Endothelial cell of umbilical vein (primary cell): ENCODE results near the gene HAUS5. TPM values are rescaled to one million over a fixed set of nuclear protein-coding genes. Genes with fewer than 3 reads are reported as not detected.
"Not testable (repeated sequence)": the region's sequence is repeated elsewhere in the genome, so short reads cannot be mapped to it uniquely, and the experiment has no call there.

Experiments used
- BruUV-seq: library from RNA; stranded (reverse); fragments of 400-500 nt; replicated peaks from 2 replicates; lab custom pipeline; 2021; lab: Mats Ljungman, UMichigan
- CTCF ChIA-PET: fragments of 300-600, 350-600 bp; sonication (Branson Sonifier 250); formaldehyde crosslinking; loops from one replicate; lab custom pipeline; 2021; ENCODE audit warnings: antibody characterized with exemption, inconsistent platforms; lab: Charles Lee
- POLR2A ChIA-PET: fragments of 300-600, 350-600 bp; sonication (Branson Sonifier 250); formaldehyde crosslinking; loops from one replicate; lab custom pipeline; 2021; ENCODE audit warnings: antibody characterized with exemption, inconsistent platforms; lab: Charles Lee
- DNase-seq: peaks from one replicate; pipeline ENCODE4 v3.0.0-alpha.2; 2011; ENCODE audit warnings: low read depth, low spot score
- FAIRE-seq: peaks from 2 replicates; lab custom pipeline; 2011; peaks lifted over from hg19 to GRCh38; lab: Jason Lieb, UNC
- H2AFZ ChIP-seq: 2 replicates; pipeline ENCODE4 v1.6.0; 2012; ENCODE audit warnings: low read depth, low read length, control low read depth, inconsistent platforms
- H3K27ac ChIP-seq: 2 replicates; pipeline ENCODE4 v1.5.1; 2011; ENCODE audit warnings: low read depth, mild to moderate bottlenecking, control low read depth, low read length, moderate library complexity; ENCODE audit not compliant: insufficient read depth
- H3K27me3 ChIP-seq, 2 experiments: 2 replicates each; pipeline versions ENCODE4 v1.6.0 to v1.6.1; 2011; ENCODE audit warnings: low read length in 2 of 2, mixed read lengths in 1 of 2; ENCODE audit not compliant: control insufficient read depth in 2 of 2, insufficient read depth in 2 of 2
- H3K36me3 ChIP-seq, 2 experiments: 2 replicates in 1 of 2; 3 replicates in 1 of 2; pipeline ENCODE4 v1.5.1; 2011; ENCODE audit warnings: low read length in 2 of 2, mild to moderate bottlenecking in 1 of 2, moderate library complexity in 1 of 2; ENCODE audit not compliant: control insufficient read depth in 2 of 2, insufficient read depth in 2 of 2; ENCODE audit errors: extremely low read depth in 1 of 2
- H3K4me1 ChIP-seq: 3 replicates; pipeline ENCODE4 v1.5.1; 2011; ENCODE audit warnings: mild to moderate bottlenecking, low read length; ENCODE audit not compliant: control insufficient read depth, insufficient read depth; ENCODE audit errors: extremely low read depth
- H3K4me2 ChIP-seq: 2 replicates; pipeline ENCODE4 v1.6.1; 2011; ENCODE audit warnings: low read length, control low read depth, mixed read lengths; ENCODE audit not compliant: insufficient read depth
- H3K4me3 ChIP-seq, 3 experiments: fragments of 200-600 bp in 1 of 3; sonication (generic), shearing (Covaris generic) in 1 of 3; replicated peaks in 1 of 3; 2 replicates each; pipeline ENCODE4 v1.5.1; 2011 to 2016; ENCODE audit warnings: control low read depth in 3 of 3, low read length in 3 of 3, mild to moderate bottlenecking in 2 of 3, inconsistent platforms in 1 of 3, low read depth in 1 of 3, moderate library complexity in 1 of 3; ENCODE audit not compliant: insufficient read depth in 1 of 3
- H3K79me2 ChIP-seq: 2 replicates; pipeline ENCODE4 v1.6.0; 2012; ENCODE audit warnings: low read length, inconsistent platforms; ENCODE audit not compliant: control insufficient read depth, insufficient read depth
- H3K9ac ChIP-seq: replicated peaks from 2 replicates; pipeline ENCODE3; 2011; ENCODE audit warnings: low read length, control low read depth; ENCODE audit not compliant: insufficient read depth; ENCODE audit errors: extremely low read depth
- H3K9me1 ChIP-seq: replicated peaks from 3 replicates; pipeline ENCODE4 v1.6.0; 2011; ENCODE audit warnings: mild to moderate bottlenecking, low read length; ENCODE audit not compliant: control insufficient read depth, insufficient read depth; ENCODE audit errors: extremely low read depth
- H3K9me3 ChIP-seq: replicated peaks from 2 replicates; pipeline ENCODE4 v1.5.1; 2012; ENCODE audit warnings: low read length, inconsistent platforms; ENCODE audit not compliant: control insufficient read depth, insufficient read depth
- H4K20me1 ChIP-seq: replicated peaks from 2 replicates; pipeline ENCODE3; 2011; ENCODE audit warnings: mild to moderate bottlenecking, low read length; ENCODE audit not compliant: control insufficient read depth, insufficient read depth; ENCODE audit errors: extremely low read depth
- FOS ChIP-seq: IDR thresholded peaks from 2 replicates; pipeline ENCODE4 v1.6.1; 2011; ENCODE audit warnings: mild to moderate bottlenecking, low read length, moderate library complexity, borderline replicate concordance; ENCODE audit not compliant: insufficient read depth
- dilution Hi-C: fragments of 300-500 bp; cut with MboI; formaldehyde crosslinking; loops from one replicate; pipeline ENCODE4 v1.15.0; 2019; ENCODE audit warnings: low sequenced_read_pairs; ENCODE audit not compliant: extremely low pct_ligation_motif_present
- intact Hi-C: fragments of 100-400 bp; cut with micrococcal nuclease; formaldehyde crosslinking; loops from one replicate; pipeline ENCODE4 v1.10.0; 2022
- polyA plus RNA-seq, 4 experiments: library from polyadenylated mRNA; depleted of rRNA in 3 of 4; stranded (reverse) in 3 of 4; unstranded in 1 of 4; fragments of >200 nt; gene quantifications; 2 replicates each; pipeline versions ENCODE4 v1.2.1 to v1.2.3, GENCODE V29; 2011 to 2012; ENCODE audit warnings: missing spikeins in 1 of 4
- total RNA-seq: library from RNA; stranded (reverse); gene quantifications from 2 replicates; pipeline ENCODE4 v1.2.3, GENCODE V29; 2021
- TF ChIP-seq, protein P1 (sequence below), 2 donors: IDR thresholded peaks; 1 replicate in 1 of 2; 2 replicates in 1 of 2; pipeline ENCODE4 v1.5.1; 2011; ENCODE audit warnings: low read length in 2 of 2, mild to moderate bottlenecking in 2 of 2, moderate library complexity in 2 of 2, control low read depth in 1 of 2, inconsistent platforms in 1 of 2, low read depth in 1 of 2; ENCODE audit not compliant: insufficient read depth in 1 of 2; ENCODE audit errors: extremely low read depth in 1 of 2

The HAUS5 gene
- total and polyA plus RNA-seq, 2 donors (not counting 3 experiments of a cell fraction or from before 2014, with no cell fraction given): 8.9 to 19.0 TPM

GRCh38 chr19:35592226-35592625 is 20.3 kb upstream of the HAUS5 start:
- H3K4me3 ChIP-seq: no peak overlapping the region
- dilution Hi-C loops: no loop called here
- no peaks in the 10 kb centered on the region for H3K79me2 ChIP-seq
- H3K36me3 ChIP-seq: no peaks in the 10 kb centered on the region
- CTCF ChIA-PET: interaction anchor here (1.1 to 2.1 kb wide), 5 partner anchors 13 to 239 kb away, joined by 3 to 9 read pairs (median 5); no protein-coding TSS in a partner anchor
- intact Hi-C loops: loop anchor here (1.0 kb wide), 1 partner anchor 82 kb away; no protein-coding TSS in a partner anchor
- H2AFZ ChIP-seq: peak overlapping the region; percentile 20
- peak; percentile 25 for DNase-seq
- no TSS peak for BruUV-seq
- H3K27me3 ChIP-seq: no peaks in the 10 kb centered on the region
- H4K20me1 ChIP-seq: no peaks in the 10 kb centered on the region
- no peak overlapping the region for H3K27ac ChIP-seq
- no peak for TF ChIP-seq FOS
- TF ChIP-seq, protein P1, sequence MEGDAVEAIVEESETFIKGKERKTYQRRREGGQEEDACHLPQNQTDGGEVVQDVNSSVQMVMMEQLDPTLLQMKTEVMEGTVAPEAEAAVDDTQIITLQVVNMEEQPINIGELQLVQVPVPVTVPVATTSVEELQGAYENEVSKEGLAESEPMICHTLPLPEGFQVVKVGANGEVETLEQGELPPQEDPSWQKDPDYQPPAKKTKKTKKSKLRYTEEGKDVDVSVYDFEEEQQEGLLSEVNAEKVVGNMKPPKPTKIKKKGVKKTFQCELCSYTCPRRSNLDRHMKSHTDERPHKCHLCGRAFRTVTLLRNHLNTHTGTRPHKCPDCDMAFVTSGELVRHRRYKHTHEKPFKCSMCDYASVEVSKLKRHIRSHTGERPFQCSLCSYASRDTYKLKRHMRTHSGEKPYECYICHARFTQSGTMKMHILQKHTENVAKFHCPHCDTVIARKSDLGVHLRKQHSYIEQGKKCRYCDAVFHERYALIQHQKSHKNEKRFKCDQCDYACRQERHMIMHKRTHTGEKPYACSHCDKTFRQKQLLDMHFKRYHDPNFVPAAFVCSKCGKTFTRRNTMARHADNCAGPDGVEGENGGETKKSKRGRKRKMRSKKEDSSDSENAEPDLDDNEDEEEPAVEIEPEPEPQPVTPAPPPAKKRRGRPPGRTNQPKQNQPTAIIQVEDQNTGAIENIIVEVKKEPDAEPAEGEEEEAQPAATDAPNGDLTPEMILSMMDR (IDR thresholded peaks at IDR 0.05; ENCODE audit: extremely low read depth in 1 of 2, insufficient read depth in 1 of 2, low read depth in 1 of 2, low read length in 2 of 2): peak; percentile 31 to 33
- FAIRE-seq: peak; percentile 40
- H3K4me1 ChIP-seq: no peaks in the 10 kb centered on the region
- H3K9me3 ChIP-seq: no peaks in the 10 kb centered on the region
- POLR2A ChIA-PET: no interaction called here
- H3K9me1 ChIP-seq: no peaks in the 10 kb centered on the region
- H3K4me2 ChIP-seq: no peak overlapping the region
- no peak overlapping the region for H3K9ac ChIP-seq

DNA sequence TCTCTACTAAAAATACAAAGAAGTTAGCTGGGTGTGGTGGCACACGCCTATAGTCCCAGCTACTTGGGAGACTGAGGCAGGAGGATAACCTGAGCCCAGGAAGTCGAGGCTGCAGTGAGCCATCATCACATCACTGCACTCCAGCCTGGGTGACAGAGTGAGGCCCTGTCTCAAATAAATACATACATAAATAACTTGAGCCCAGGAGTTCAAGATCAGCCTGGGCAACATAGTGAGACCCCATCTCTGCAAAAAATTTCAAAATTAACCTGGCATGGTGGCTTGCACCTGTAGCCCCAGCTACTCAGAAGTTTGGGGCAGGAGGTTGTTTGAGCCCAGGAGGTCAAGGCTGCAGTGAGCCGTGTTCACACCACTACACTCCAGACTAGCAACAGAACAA is 17.5 kb upstream of the HAUS5 start:
- H3K36me3 ChIP-seq, H3K9ac ChIP-seq, DNase-seq, H3K4me1 ChIP-seq, BruUV-seq, CTCF ChIA-PET, H2AFZ ChIP-seq, H3K79me2 ChIP-seq, FAIRE-seq, H3K4me2 ChIP-seq, H3K27me3 ChIP-seq, intact Hi-C loops, H3K9me3 ChIP-seq, H4K20me1 ChIP-seq, H3K4me3 ChIP-seq, H3K27ac ChIP-seq, POLR2A ChIA-PET, H3K9me1 ChIP-seq, dilution Hi-C loops: not testable (repeated sequence)
